Keratinocyte (primary cell): ENCODE measurements around the gene AGTRAP. TPM values are rescaled to one million over a fixed set of nuclear protein-coding genes. Genes with fewer than 3 reads are reported as not detected.

Source experiments
- DNase-seq: peaks from one replicate; pipeline ENCODE4 v3.0.0-alpha.2; 2011; ENCODE audit warnings: low read depth, missing footprints, low spot score
- FAIRE-seq: peaks from 2 replicates; lab custom pipeline; 2011; peaks lifted over from hg19 to GRCh38; lab: Jason Lieb, UNC
- H2AFZ ChIP-seq: 2 replicates; pipeline ENCODE4 v1.6.0; 2012; ENCODE audit warnings: low read length, control low read depth, inconsistent platforms; ENCODE audit not compliant: control insufficient read depth
- H3K27ac ChIP-seq: 2 replicates; pipeline ENCODE4 v1.5.1; 2011; ENCODE audit warnings: low read length; ENCODE audit not compliant: control insufficient read depth, insufficient read depth
- H3K27me3 ChIP-seq: 3 replicates; pipeline ENCODE4 v1.6.0; 2011; ENCODE audit warnings: low read length; ENCODE audit not compliant: control insufficient read depth, insufficient read depth; ENCODE audit errors: extremely low read depth
- H3K36me3 ChIP-seq, 2 experiments: 2 replicates in 1 of 2; 3 replicates in 1 of 2; pipeline ENCODE4 v1.5.1; 2011; ENCODE audit warnings: low read length in 2 of 2, mild to moderate bottlenecking in 1 of 2; ENCODE audit not compliant: control insufficient read depth in 2 of 2, insufficient read depth in 2 of 2; ENCODE audit errors: extremely low read depth in 1 of 2
- H3K4me1 ChIP-seq: 3 replicates; pipeline ENCODE4 v1.5.1; 2011; ENCODE audit warnings: low read length; ENCODE audit not compliant: control insufficient read depth, insufficient read depth; ENCODE audit errors: extremely low read depth
- H3K4me2 ChIP-seq: 3 replicates; pipeline ENCODE4 v1.6.0; 2011; ENCODE audit warnings: low read depth, low read length; ENCODE audit not compliant: control insufficient read depth, insufficient read depth; ENCODE audit errors: extremely low read depth
- H3K4me3 ChIP-seq, 3 experiments: fragments of 200-600 bp in 1 of 3; sonication (generic) in 1 of 3; 2 replicates in 2 of 3; 3 replicates in 1 of 3; pipeline ENCODE4 v1.5.1; 2011 to 2016; ENCODE audit warnings: low read length in 3 of 3, mild to moderate bottlenecking in 3 of 3, control low read depth in 2 of 3, inconsistent platforms in 1 of 3, low read depth in 1 of 3, mixed read lengths in 1 of 3, mixed run types in 1 of 3, moderate library complexity in 1 of 3; ENCODE audit not compliant: control insufficient read depth in 2 of 3, insufficient read depth in 2 of 3; ENCODE audit errors: extremely low read depth in 1 of 3
- H3K79me2 ChIP-seq: 2 replicates; pipeline ENCODE4 v1.6.0; 2012; ENCODE audit warnings: low read length; ENCODE audit not compliant: control insufficient read depth, insufficient read depth
- H3K9ac ChIP-seq: 3 replicates; pipeline ENCODE4 v1.6.0; 2011; ENCODE audit warnings: low read length; ENCODE audit not compliant: control insufficient read depth, insufficient read depth; ENCODE audit errors: extremely low read depth
- H3K9me1 ChIP-seq: 3 replicates; pipeline ENCODE4 v1.6.0; 2011; ENCODE audit warnings: low read length; ENCODE audit not compliant: control insufficient read depth, insufficient read depth; ENCODE audit errors: extremely low read depth
- H3K9me3 ChIP-seq: 2 replicates; pipeline ENCODE4 v1.5.1; 2012; ENCODE audit warnings: low read depth, low read length; ENCODE audit not compliant: control insufficient read depth
- H4K20me1 ChIP-seq: 3 replicates; pipeline ENCODE4 v1.6.0; 2011; ENCODE audit warnings: low read length; ENCODE audit not compliant: control insufficient read depth, insufficient read depth; ENCODE audit errors: extremely low read depth
- EZH2 ChIP-seq: IDR thresholded peaks from one replicate; pipeline ENCODE4 v1.6.1; 2012; ENCODE audit warnings: inconsistent platforms, mild to moderate bottlenecking, low read length, moderate library complexity
- dilution Hi-C: fragments of 300-500 bp; cut with MboI; formaldehyde crosslinking; loops from one replicate; pipeline ENCODE4 v1.7.0; 2020; ENCODE audit warnings: low sequenced_read_pairs; ENCODE audit not compliant: extremely low pct_ligation_motif_present
- polyA plus RNA-seq, 5 experiments: library from polyadenylated mRNA; depleted of rRNA in 3 of 5; stranded (reverse) in 3 of 5; stranded (forward) in 1 of 5; unstranded in 1 of 5; fragments of >200 nt; gene quantifications; 1 replicate in 1 of 5; 2 replicates in 3 of 5; 3 replicates in 1 of 5; pipeline versions ENCODE4 v1.2.1 to v1.2.3, GENCODE V29; 2011 to 2012; ENCODE audit warnings: missing spikeins in 2 of 5, low read depth in 1 of 5, low replicate concordance in 1 of 5
- TF ChIP-seq, protein P1 (sequence below), 3 experiments: IDR thresholded peaks in 1 of 3; conservative IDR thresholded peaks in 1 of 3; optimal IDR thresholded peaks in 1 of 3; 2 replicates in 2 of 3; 3 replicates in 1 of 3; pipeline versions ENCODE3 to v1.5.1; 2011; ENCODE audit warnings: low read length in 3 of 3, mild to moderate bottlenecking in 3 of 3, moderate library complexity in 2 of 3, control low read depth in 1 of 3, inconsistent platforms in 1 of 3; ENCODE audit not compliant: insufficient read depth in 2 of 3; ENCODE audit errors: extremely low read depth in 1 of 3

AGTRAP gene
- polyA plus RNA-seq, 1 donor (not counting 4 experiments of a cell fraction or from before 2014, with no cell fraction given): 36.7 TPM

DNA sequence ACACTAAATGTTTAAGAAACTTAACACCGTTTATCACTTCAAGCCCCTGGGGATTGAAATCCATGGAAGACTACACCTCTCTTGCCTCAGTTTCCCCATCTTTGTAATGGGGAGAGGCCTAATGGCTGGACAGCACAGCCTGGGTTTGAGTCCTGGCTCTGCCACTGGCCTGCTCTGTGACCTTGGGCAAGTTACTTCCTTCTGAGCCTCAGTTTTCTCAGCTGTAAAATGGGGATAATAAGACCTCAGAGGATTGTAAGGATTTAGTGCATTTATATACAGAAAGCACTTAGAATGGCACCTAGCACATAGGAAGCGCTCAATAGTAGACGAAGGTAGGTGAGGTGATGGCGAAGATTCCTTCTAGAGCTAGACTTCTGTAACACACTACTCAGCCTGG, 5.5 kb downstream of the AGTRAP start:
- TF ChIP-seq, protein P1, sequence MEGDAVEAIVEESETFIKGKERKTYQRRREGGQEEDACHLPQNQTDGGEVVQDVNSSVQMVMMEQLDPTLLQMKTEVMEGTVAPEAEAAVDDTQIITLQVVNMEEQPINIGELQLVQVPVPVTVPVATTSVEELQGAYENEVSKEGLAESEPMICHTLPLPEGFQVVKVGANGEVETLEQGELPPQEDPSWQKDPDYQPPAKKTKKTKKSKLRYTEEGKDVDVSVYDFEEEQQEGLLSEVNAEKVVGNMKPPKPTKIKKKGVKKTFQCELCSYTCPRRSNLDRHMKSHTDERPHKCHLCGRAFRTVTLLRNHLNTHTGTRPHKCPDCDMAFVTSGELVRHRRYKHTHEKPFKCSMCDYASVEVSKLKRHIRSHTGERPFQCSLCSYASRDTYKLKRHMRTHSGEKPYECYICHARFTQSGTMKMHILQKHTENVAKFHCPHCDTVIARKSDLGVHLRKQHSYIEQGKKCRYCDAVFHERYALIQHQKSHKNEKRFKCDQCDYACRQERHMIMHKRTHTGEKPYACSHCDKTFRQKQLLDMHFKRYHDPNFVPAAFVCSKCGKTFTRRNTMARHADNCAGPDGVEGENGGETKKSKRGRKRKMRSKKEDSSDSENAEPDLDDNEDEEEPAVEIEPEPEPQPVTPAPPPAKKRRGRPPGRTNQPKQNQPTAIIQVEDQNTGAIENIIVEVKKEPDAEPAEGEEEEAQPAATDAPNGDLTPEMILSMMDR (optimal IDR thresholded peaks at IDR 0.05 in 1 of 3, IDR thresholded peaks at IDR 0.05 in 1 of 3, conservative IDR thresholded peaks at IDR 0.05 in 1 of 3; ENCODE audit: extremely low read depth in 1 of 3, insufficient read depth in 2 of 3, low read length in 3 of 3): no peak
- TF ChIP-seq EZH2: no peak
- dilution Hi-C loops: no loop called here
- H3K27me3 ChIP-seq: no peaks in the 10 kb centered on the region
- H3K36me3 ChIP-seq: peaks cover 8 to 12% of the 10 kb centered on the region in 2 experiments
- no peak overlapping the region for H3K9ac ChIP-seq
- H4K20me1 ChIP-seq: no peaks in the 10 kb centered on the region
- H3K79me2 ChIP-seq: peaks cover 17% of the 10 kb centered on the region
- peaks cover 22% of the 10 kb centered on the region for H3K4me1 ChIP-seq
- no peaks in the 10 kb centered on the region for H3K9me3 ChIP-seq
- H3K4me2 ChIP-seq: no peak overlapping the region
- H2AFZ ChIP-seq: no peak overlapping the region
- H3K27ac ChIP-seq: no peak overlapping the region
- DNase-seq (no peak), FAIRE-seq (no peak)
- no peak overlapping the region for H3K4me3 ChIP-seq
- H3K9me1 ChIP-seq: no peaks in the 10 kb centered on the region

- no peak overlapping the region for H2AFZ ChIP-seq
- H3K9me3 ChIP-seq: no peaks in the 10 kb centered on the region
- TF ChIP-seq, protein P1 (optimal IDR thresholded peaks at IDR 0.05 in 1 of 3, IDR thresholded peaks at IDR 0.05 in 1 of 3, conservative IDR thresholded peaks at IDR 0.05 in 1 of 3; ENCODE audit: extremely low read depth in 1 of 3, insufficient read depth in 2 of 3, low read length in 3 of 3): no peak
- TF ChIP-seq EZH2: no peak
- no peaks in the 10 kb centered on the region for H3K9me1 ChIP-seq
- FAIRE-seq: no peak
- no peak overlapping the region for H3K4me2 ChIP-seq
- no peaks in the 10 kb centered on the region for H3K27me3 ChIP-seq
- H4K20me1 ChIP-seq: no peaks in the 10 kb centered on the region
- H3K4me1 ChIP-seq: peaks cover 21% of the 10 kb centered on the region
- H3K9ac ChIP-seq: no peak overlapping the region
- DNase-seq: no peak
- dilution Hi-C loops: no loop called here
- H3K79me2 ChIP-seq: peaks cover 17% of the 10 kb centered on the region
- peaks cover 8 to 17% of the 10 kb centered on the region in 2 experiments for H3K36me3 ChIP-seq
- no peak overlapping the region for H3K27ac ChIP-seq
- H3K4me3 ChIP-seq: no peak overlapping the region
Measured at GRCh38 chr1:11741919-11742558, 6.1 kb downstream of the AGTRAP start.
